ENCODE measurements around the gene MARCHF6. TPM values are rescaled to one million over a fixed set of nuclear protein-coding genes. Genes with fewer than 3 reads are reported as not detected.

MARCHF6 gene
- total and polyA plus RNA-seq, 9 of the 15 experiments (the other 6 are each of a cell fraction or from before 2014, with no cell fraction given): 74.1 to 456 (median 116) TPM

DNA sequence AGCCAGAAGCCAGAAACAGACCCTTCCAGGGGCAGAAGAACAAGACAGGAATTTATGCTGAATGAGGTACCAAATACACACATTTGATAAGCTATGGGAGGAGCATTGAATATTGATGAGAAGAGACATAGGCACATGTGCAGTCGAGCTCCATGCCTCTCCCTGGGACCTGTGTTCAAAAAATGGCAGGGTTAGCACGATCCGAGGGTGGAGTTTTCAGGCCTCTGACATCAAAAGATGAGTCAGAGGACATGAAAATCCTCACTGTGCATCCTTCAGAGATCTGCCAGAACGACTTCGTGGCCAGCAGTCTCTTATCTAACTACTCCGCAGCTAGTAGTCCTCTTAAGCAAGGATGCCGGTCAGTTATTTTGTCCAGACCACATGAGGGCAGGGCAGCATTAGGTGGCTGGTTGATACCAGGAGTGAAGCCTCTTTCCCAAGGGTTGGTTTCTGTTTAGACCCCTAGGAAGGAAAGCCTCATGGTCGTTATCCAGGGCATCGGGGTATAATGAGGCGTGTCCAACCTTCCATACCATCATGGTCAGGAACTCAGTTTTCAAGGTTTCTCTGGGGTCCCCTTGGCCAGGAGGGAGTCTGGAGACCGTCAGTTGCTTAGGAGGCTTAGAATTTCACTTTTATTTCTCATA is 34.2 kb upstream of the MARCHF6 start (continued):
- TF ChIP-seq ZNF609 (CRISPR knock-in tag; IDR thresholded peaks at IDR 0.05; ENCODE audit: borderline replicate concordance): no peak
- TF ChIP-seq, protein P1, sequence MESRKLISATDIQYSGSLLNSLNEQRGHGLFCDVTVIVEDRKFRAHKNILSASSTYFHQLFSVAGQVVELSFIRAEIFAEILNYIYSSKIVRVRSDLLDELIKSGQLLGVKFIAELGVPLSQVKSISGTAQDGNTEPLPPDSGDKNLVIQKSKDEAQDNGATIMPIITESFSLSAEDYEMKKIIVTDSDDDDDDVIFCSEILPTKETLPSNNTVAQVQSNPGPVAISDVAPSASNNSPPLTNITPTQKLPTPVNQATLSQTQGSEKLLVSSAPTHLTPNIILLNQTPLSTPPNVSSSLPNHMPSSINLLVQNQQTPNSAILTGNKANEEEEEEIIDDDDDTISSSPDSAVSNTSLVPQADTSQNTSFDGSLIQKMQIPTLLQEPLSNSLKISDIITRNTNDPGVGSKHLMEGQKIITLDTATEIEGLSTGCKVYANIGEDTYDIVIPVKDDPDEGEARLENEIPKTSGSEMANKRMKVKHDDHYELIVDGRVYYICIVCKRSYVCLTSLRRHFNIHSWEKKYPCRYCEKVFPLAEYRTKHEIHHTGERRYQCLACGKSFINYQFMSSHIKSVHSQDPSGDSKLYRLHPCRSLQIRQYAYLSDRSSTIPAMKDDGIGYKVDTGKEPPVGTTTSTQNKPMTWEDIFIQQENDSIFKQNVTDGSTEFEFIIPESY (CRISPR knock-in tag; IDR thresholded peaks at IDR 0.05): no peak
- TF ChIP-seq ZC3H8 (IDR thresholded peaks at IDR 0.05): 0 out of 2 replicates have a peak, but pooled peaks have one; percentile 46
- peak; percentile 28; the same call in 1 of the 2 replicates for TF ChIP-seq BHLHE40 (IDR thresholded peaks at IDR 0.05; ENCODE audit: low read length)
- TF ChIP-seq, protein P2, sequence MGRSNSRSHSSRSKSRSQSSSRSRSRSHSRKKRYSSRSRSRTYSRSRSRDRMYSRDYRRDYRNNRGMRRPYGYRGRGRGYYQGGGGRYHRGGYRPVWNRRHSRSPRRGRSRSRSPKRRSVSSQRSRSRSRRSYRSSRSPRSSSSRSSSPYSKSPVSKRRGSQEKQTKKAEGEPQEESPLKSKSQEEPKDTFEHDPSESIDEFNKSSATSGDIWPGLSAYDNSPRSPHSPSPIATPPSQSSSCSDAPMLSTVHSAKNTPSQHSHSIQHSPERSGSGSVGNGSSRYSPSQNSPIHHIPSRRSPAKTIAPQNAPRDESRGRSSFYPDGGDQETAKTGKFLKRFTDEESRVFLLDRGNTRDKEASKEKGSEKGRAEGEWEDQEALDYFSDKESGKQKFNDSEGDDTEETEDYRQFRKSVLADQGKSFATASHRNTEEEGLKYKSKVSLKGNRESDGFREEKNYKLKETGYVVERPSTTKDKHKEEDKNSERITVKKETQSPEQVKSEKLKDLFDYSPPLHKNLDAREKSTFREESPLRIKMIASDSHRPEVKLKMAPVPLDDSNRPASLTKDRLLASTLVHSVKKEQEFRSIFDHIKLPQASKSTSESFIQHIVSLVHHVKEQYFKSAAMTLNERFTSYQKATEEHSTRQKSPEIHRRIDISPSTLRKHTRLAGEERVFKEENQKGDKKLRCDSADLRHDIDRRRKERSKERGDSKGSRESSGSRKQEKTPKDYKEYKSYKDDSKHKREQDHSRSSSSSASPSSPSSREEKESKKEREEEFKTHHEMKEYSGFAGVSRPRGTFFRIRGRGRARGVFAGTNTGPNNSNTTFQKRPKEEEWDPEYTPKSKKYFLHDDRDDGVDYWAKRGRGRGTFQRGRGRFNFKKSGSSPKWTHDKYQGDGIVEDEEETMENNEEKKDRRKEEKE (IDR thresholded peaks at IDR 0.05; ENCODE audit: borderline replicate concordance in 1 of 2, control insufficient read depth in 1 of 2, low read depth in 2 of 2, low read length in 1 of 2): peak in 1 of 2 experiments; percentile 47; a peak in 1 of 4 replicates
- peak; percentile 72 for TF ChIP-seq TCF3 (CRISPR knock-in tag; IDR thresholded peaks at IDR 0.05)
- TF ChIP-seq CBFA2T3 (IDR thresholded peaks at IDR 0.05): peak; percentile 73
- TF ChIP-seq ARID1B (IDR thresholded peaks at IDR 0.05): peak; percentile 81
- TF ChIP-seq HDAC6 (IDR thresholded peaks at IDR 0.05; ENCODE audit: low read depth, low read length): no peak
- peak in 1 of 2 experiments; percentile 17; a peak in 1 of 4 replicates for TF ChIP-seq NONO (IDR thresholded peaks at IDR 0.05; ENCODE audit: low read depth in 2 of 2, low read length in 1 of 2)
- 0 out of 2 replicates have a peak, but pooled peaks have one; percentile 33 for TF ChIP-seq ZNF311 (CRISPR knock-in tag; IDR thresholded peaks at IDR 0.05)
- TF ChIP-seq, protein P3, sequence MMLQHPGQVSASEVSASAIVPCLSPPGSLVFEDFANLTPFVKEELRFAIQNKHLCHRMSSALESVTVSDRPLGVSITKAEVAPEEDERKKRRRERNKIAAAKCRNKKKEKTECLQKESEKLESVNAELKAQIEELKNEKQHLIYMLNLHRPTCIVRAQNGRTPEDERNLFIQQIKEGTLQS (IDR thresholded peaks at IDR 0.05): peak; percentile 95
- TF ChIP-seq, protein P3 (CRISPR knock-in tag; conservative IDR thresholded peaks at IDR 0.05): peak; percentile 79
- 0 out of 2 replicates have a peak, but pooled peaks have one; percentile 17 for TF ChIP-seq ZNF197 (CRISPR knock-in tag; IDR thresholded peaks at IDR 0.05; ENCODE audit: low read depth)
